Measurements from ENCODE around the gene RAX2. TPM values are rescaled to one million over a fixed set of nuclear protein-coding genes. Genes with fewer than 3 reads are reported as not detected.

RAX2 gene
- total RNA-seq, 1 experiment from 2014 or later = not detected

- no peak for DNase-seq (ENCODE audit: low read depth)
Observed at GRCh38 chr19:3801412-3802096, 29.5 kb upstream of the RAX2 start.

- no peak for DNase-seq (ENCODE audit: low read depth)
Observed at GRCh38 chr19:3800996-3801395, 29.0 kb upstream of the RAX2 start.

- DNase-seq (ENCODE audit: low read depth) = no peak
Observed at GRCh38 chr19:3798137-3798536, 26.1 kb upstream of the RAX2 start.

- DNase-seq (ENCODE audit: low read depth) = no peak
Observed at GRCh38 chr19:3796358-3796757, 24.3 kb upstream of the RAX2 start.

- DNase-seq (ENCODE audit: low read depth) = no peak
Observed at GRCh38 chr19:3793799-3794198, 21.8 kb upstream of the RAX2 start.

GRCh38 chr19:3792114-3792513 lies 20.1 kb upstream of the RAX2 start:
- no peak for DNase-seq (ENCODE audit: low read depth)

GRCh38 chr19:3790941-3791340 lies 18.9 kb upstream of the RAX2 start:
- no peak for DNase-seq (ENCODE audit: low read depth)

- DNase-seq (ENCODE audit: low read depth) = no peak
Observed at GRCh38 chr19:3790209-3790734, 18.2 kb upstream of the RAX2 start.

GRCh38 chr19:3788996-3789778 lies 17.2 kb upstream of the RAX2 start:
- no peak for DNase-seq (ENCODE audit: low read depth)

GRCh38 chr19:3785938-3786824 lies 14.2 kb upstream of the RAX2 start, which contains the start of gene MATK:
Gene MATK, minus strand, starts transcription at chr19:3786381. Its CDS starts 1,246 bp downstream, at chr19:3785135.
- DNase-seq (ENCODE audit: low read depth) = no peak

GRCh38 chr19:3785451-3785937 lies 13.5 kb upstream of the RAX2 start:
- no peak for DNase-seq (ENCODE audit: low read depth)

- DNase-seq (ENCODE audit: low read depth) = no peak
Observed at GRCh38 chr19:3784607-3785450, 12.8 kb upstream of the RAX2 start.

GRCh38 chr19:3783660-3784584 lies 11.9 kb upstream of the RAX2 start:
- no peak for DNase-seq (ENCODE audit: low read depth)

- no peak for DNase-seq (ENCODE audit: low read depth)
Observed at GRCh38 chr19:3782903-3783302, 10.9 kb upstream of the RAX2 start.

GRCh38 chr19:3782330-3782729 lies 10.3 kb upstream of the RAX2 start:
- no peak for DNase-seq (ENCODE audit: low read depth)

GRCh38 chr19:3781603-3782002 lies 9.6 kb upstream of the RAX2 start:
- DNase-seq (ENCODE audit: low read depth) = no peak

- DNase-seq (ENCODE audit: low read depth) = no peak
Observed at GRCh38 chr19:3780786-3781304, 8.8 kb upstream of the RAX2 start.

GRCh38 chr19:3778899-3779723 lies 7.1 kb upstream of the RAX2 start:
- no peak for DNase-seq (ENCODE audit: low read depth)

Data from HT1080 (cell line).